H9 (cell line): ENCODE data around the gene GALNT13. TPM values are rescaled to one million over a fixed set of nuclear protein-coding genes. Genes with fewer than 3 reads are reported as not detected.

Experiments used
- DNase-seq: peaks from one replicate; pipeline ENCODE4 v3.0.0-alpha.2; 2017
- H2AFZ ChIP-seq: one replicate; pipeline ENCODE4 v1.6.1; 2013; ENCODE audit warnings: mild to moderate bottlenecking, low read length, control low read depth, moderate library complexity
- H2AK5ac ChIP-seq: 2 replicates; pipeline ENCODE4 v1.6.1; 2013; ENCODE audit warnings: low read length, control low read depth, mixed read lengths; ENCODE audit not compliant: insufficient read length
- H2BK120ac ChIP-seq: one replicate; pipeline ENCODE4 v1.6.1; 2013; ENCODE audit warnings: low read depth, mild to moderate bottlenecking, low read length, control low read depth, inconsistent platforms; ENCODE audit not compliant: poor library complexity, severe bottlenecking
- H2BK12ac ChIP-seq: 2 replicates; pipeline ENCODE4 v1.6.1; 2013; ENCODE audit warnings: low read length, control low read depth, mixed read lengths, low read depth; ENCODE audit not compliant: insufficient read length
- H2BK15ac ChIP-seq: 2 replicates; pipeline ENCODE4 v1.6.1; 2013; ENCODE audit warnings: low read depth, low read length, control low read depth
- H2BK20ac ChIP-seq: one replicate; pipeline ENCODE4 v1.6.1; 2013; ENCODE audit warnings: low read depth, mild to moderate bottlenecking, low read length, control low read depth, inconsistent platforms; ENCODE audit not compliant: poor library complexity, severe bottlenecking
- H2BK5ac ChIP-seq: 2 replicates; pipeline ENCODE4 v1.6.1; 2013; ENCODE audit warnings: low read length, control low read depth, mixed read lengths; ENCODE audit not compliant: insufficient read length
- H3K14ac ChIP-seq: 2 replicates; pipeline ENCODE4 v1.6.1; 2013; ENCODE audit warnings: low read length, control low read depth; ENCODE audit not compliant: insufficient read depth
- H3K18ac ChIP-seq: 2 replicates; pipeline ENCODE4 v1.6.1; 2013; ENCODE audit warnings: low read depth, mild to moderate bottlenecking, mixed read lengths, low read length, control low read depth; ENCODE audit not compliant: insufficient read length
- H3K23ac ChIP-seq: 2 replicates; pipeline ENCODE4 v1.6.1; 2013; ENCODE audit warnings: low read length, control low read depth, mixed read lengths, low read depth; ENCODE audit not compliant: insufficient read length
- H3K23me2 ChIP-seq: 2 replicates; pipeline ENCODE4 v1.6.1; 2013; ENCODE audit warnings: low read depth, mild to moderate bottlenecking, mixed read lengths, low read length, control low read depth; ENCODE audit not compliant: insufficient read length, poor library complexity, severe bottlenecking
- H3K27ac ChIP-seq: 2 replicates; pipeline ENCODE4 v1.5.1; 2013; ENCODE audit warnings: low read length, control low read depth, mixed read lengths, low read depth; ENCODE audit not compliant: insufficient read length
- H3K27me3 ChIP-seq: 2 replicates; pipeline ENCODE4 v1.6.1; 2013; ENCODE audit warnings: low read length, control low read depth, inconsistent platforms; ENCODE audit not compliant: insufficient read depth
- H3K4ac ChIP-seq: 2 replicates; pipeline ENCODE4 v1.6.1; 2013; ENCODE audit warnings: low read depth, mild to moderate bottlenecking, control low read depth, inconsistent platforms, low read length, moderate library complexity
- H3K4me1 ChIP-seq: 2 replicates; pipeline ENCODE4 v1.6.1; 2013; ENCODE audit warnings: low read length, control low read depth, inconsistent platforms; ENCODE audit not compliant: insufficient read depth
- H3K4me2 ChIP-seq: 2 replicates; pipeline ENCODE4 v1.6.1; 2013; ENCODE audit warnings: low read length, control low read depth, mixed read lengths; ENCODE audit not compliant: insufficient read length, insufficient read depth
- H3K56ac ChIP-seq: 2 replicates; pipeline ENCODE4 v1.6.1; 2013; ENCODE audit warnings: low read depth, mild to moderate bottlenecking, mixed read lengths, low read length, control low read depth; ENCODE audit not compliant: insufficient read length
- H3K79me1 ChIP-seq: 2 replicates; pipeline ENCODE4 v1.6.1; 2013; ENCODE audit warnings: low read depth, mild to moderate bottlenecking, moderate library complexity, low read length, control low read depth, inconsistent platforms; ENCODE audit not compliant: insufficient read depth, poor library complexity, severe bottlenecking
- H3K79me2 ChIP-seq: 2 replicates; pipeline ENCODE4 v1.6.1; 2013; ENCODE audit warnings: low read length, control low read depth, inconsistent platforms; ENCODE audit not compliant: insufficient read depth
- H3K9ac ChIP-seq: 2 replicates; pipeline ENCODE4 v1.6.1; 2013; ENCODE audit warnings: low read length, control low read depth, mixed read lengths; ENCODE audit not compliant: insufficient read length; ENCODE audit errors: extremely low read depth
- H3K9me3 ChIP-seq: one replicate; pipeline ENCODE4 v1.6.1; 2013; ENCODE audit warnings: low read depth, low read length, inconsistent platforms; ENCODE audit not compliant: control insufficient read depth
- H3T11ph ChIP-seq: one replicate; pipeline ENCODE4 v1.6.1; 2013; ENCODE audit warnings: mild to moderate bottlenecking, low read length, control low read depth, inconsistent platforms
- H4K20me1 ChIP-seq: one replicate; pipeline ENCODE4 v1.6.1; 2013; ENCODE audit not compliant: control insufficient read depth, insufficient read length, insufficient read depth
- H4K5ac ChIP-seq: 2 replicates; pipeline ENCODE4 v1.6.1; 2013; ENCODE audit warnings: low read depth, mild to moderate bottlenecking, mixed read lengths, low read length, control low read depth; ENCODE audit not compliant: insufficient read length
- H4K8ac ChIP-seq: replicated peaks from 2 replicates; pipeline ENCODE4 v1.6.1; 2013; ENCODE audit warnings: low read length, control low read depth, mixed read lengths, low read depth; ENCODE audit not compliant: insufficient read length
- H4K91ac ChIP-seq: 2 replicates; pipeline ENCODE4 v1.6.1; 2013; ENCODE audit warnings: low read depth, mild to moderate bottlenecking, moderate library complexity, mixed read lengths, low read length, control low read depth; ENCODE audit not compliant: insufficient read length
- H3K27ac Mint-ChIP-seq, 3 experiments: 2 replicates in 2 of 3; 3 replicates in 1 of 3; pipeline ENCODE4 v1.8.0; 2020 to 2021; ENCODE audit warnings: mixed read lengths in 3 of 3, mild to moderate bottlenecking in 1 of 3, moderate library complexity in 1 of 3
- H3K27me3 Mint-ChIP-seq: 2 replicates; pipeline ENCODE4 v1.8.0; 2021; ENCODE audit warnings: low read depth, mild to moderate bottlenecking, moderate library complexity, mixed read lengths
- H3K36me3 Mint-ChIP-seq, 3 experiments: 2 replicates in 2 of 3; 3 replicates in 1 of 3; pipeline ENCODE4 v1.8.0; 2020 to 2021; ENCODE audit warnings: low read depth in 3 of 3, mixed read lengths in 3 of 3; ENCODE audit not compliant: insufficient read depth in 1 of 3
- H3K4me1 Mint-ChIP-seq, 2 experiments: 2 replicates each; pipeline ENCODE4 v1.8.0; 2020; ENCODE audit warnings: mixed read lengths in 2 of 2
- H3K4me3 Mint-ChIP-seq, 2 experiments: 2 replicates in 1 of 2; 3 replicates in 1 of 2; pipeline ENCODE4 v1.8.0; 2020 to 2021; ENCODE audit warnings: mild to moderate bottlenecking in 2 of 2, mixed read lengths in 2 of 2, moderate library complexity in 1 of 2
- H3K9me3 Mint-ChIP-seq, 2 experiments: 2 replicates in 1 of 2; 3 replicates in 1 of 2; pipeline ENCODE4 v1.8.0; 2020; ENCODE audit warnings: mild to moderate bottlenecking in 2 of 2, mixed read lengths in 2 of 2, moderate library complexity in 1 of 2
- CTCF ChIP-seq: fragments of 200-600 bp; sonication (generic); conservative IDR thresholded peaks from 3 replicates; pipeline ENCODE4 v1.8.0; 2021; ENCODE audit warnings: antibody characterized with exemption, mild to moderate bottlenecking
- WGBS: extraction: QIAGEN DNeasy Blood & Tissue Kit; methylation state at CpG from one replicate; pipeline ENCODE4 v1.1.7; 2013; ENCODE audit warnings: missing lambda C conversion rate, low lambda C conversion rate, mixed read lengths; ENCODE audit not compliant: insufficient read length; ENCODE audit errors: extremely low coverage; 5-methylcytosine and 5-hydroxymethylcytosine counted together
- total RNA-seq: library from RNA; stranded (reverse); gene quantifications from 2 replicates; pipeline ENCODE4 v1.2.1, GENCODE V29; 2021

Gene GALNT13
- total RNA-seq, 1 experiment from 2014 or later, result 6.6 TPM

DNA sequence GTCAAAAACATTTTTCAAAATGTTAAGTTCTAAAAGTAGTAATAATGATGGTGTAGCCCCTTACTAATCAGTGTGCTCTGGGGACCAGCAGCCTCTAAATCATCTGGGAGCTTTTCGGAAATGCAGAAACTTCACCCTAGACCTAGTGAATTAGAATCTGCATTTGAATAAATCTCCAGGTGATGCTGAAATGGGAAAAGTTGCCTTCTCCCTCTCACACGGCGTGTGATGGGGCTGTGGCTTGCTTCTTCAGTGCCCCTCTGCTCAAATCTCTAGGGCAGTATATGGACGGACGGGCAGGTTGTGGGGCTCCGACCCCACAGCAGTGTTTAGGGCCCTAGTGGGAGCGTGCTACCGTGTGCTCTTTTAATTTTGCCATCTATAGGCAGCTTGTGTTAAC, 368.6 kb downstream of the GALNT13 start:
- no peak overlapping the region for H3T11ph ChIP-seq
- H2BK120ac ChIP-seq, result no peak overlapping the region
- no peak for DNase-seq
- H3K4me2 ChIP-seq, result no peak overlapping the region
- no peak overlapping the region for H3K9ac ChIP-seq
- no peak overlapping the region for H3K14ac ChIP-seq
- H3K56ac ChIP-seq, result no peak overlapping the region
- H4K5ac ChIP-seq, result no peak overlapping the region
- no peak overlapping the region for H2BK5ac ChIP-seq
- no peaks in the 10 kb centered on the region for H3K9me3 ChIP-seq
- Mint-ChIP-seq H3K4me3 (peak overlapping the region in 1 of 2 experiments; percentile 49; a peak in 2 of 5 replicates), H3K36me3 (no peaks in the 10 kb centered on the region; a peak in 1 of 7 replicates), H3K4me1 (peaks cover 14% of the 10 kb centered on the region in 2 experiments), H3K9me3 (no peaks in the 10 kb centered on the region), H3K27me3 (no peaks in the 10 kb centered on the region), H3K27ac (peak overlapping the region; percentile 1 to 93 (median 71); a peak in 3 of 7 replicates)
- H2AK5ac ChIP-seq, result no peak overlapping the region
- H3K18ac ChIP-seq, result no peak overlapping the region
- no peak overlapping the region for H2AFZ ChIP-seq
- no peak overlapping the region for H3K4ac ChIP-seq
- no peak for TF ChIP-seq CTCF
- no peak overlapping the region for H2BK20ac ChIP-seq
- WGBS, result no CpG with 5 or more reads among the region's 8 CpGs
- H4K91ac ChIP-seq, result no peak overlapping the region
- H3K27ac ChIP-seq, result no peak overlapping the region
- H3K27me3 ChIP-seq, result no peaks in the 10 kb centered on the region
- H3K4me1 ChIP-seq, result peaks cover 4% of the 10 kb centered on the region; the same call in 1 of the 2 replicates
- no peak overlapping the region for H2BK15ac ChIP-seq
- H3K23me2 ChIP-seq, result no peaks in the 10 kb centered on the region
- no peak overlapping the region for H4K8ac ChIP-seq
- no peaks in the 10 kb centered on the region for H4K20me1 ChIP-seq
- H2BK12ac ChIP-seq, result no peak overlapping the region
- H3K23ac ChIP-seq, result no peak overlapping the region
- H3K79me1 ChIP-seq, result no peaks in the 10 kb centered on the region
- H3K79me2 ChIP-seq, result no peaks in the 10 kb centered on the region
